Epithelial cell of proximal tubule (primary cell): ENCODE measurements around the gene TFDP2. TPM values are rescaled to one million over a fixed set of nuclear protein-coding genes. Genes with fewer than 3 reads are reported as not detected.

Experiments used
- DNase-seq: peaks from one replicate; pipeline ENCODE4 v3.0.0-alpha.2; 2011; ENCODE audit warnings: low read depth
- H3K4me3 ChIP-seq: 2 replicates; pipeline ENCODE4 v1.5.1; 2011; ENCODE audit warnings: low read depth, mild to moderate bottlenecking, low read length
- CTCF ChIP-seq: conservative IDR thresholded peaks from 2 replicates; pipeline ENCODE4 v1.5.1; 2012; ENCODE audit warnings: low read depth, mild to moderate bottlenecking, low read length
- total RNA-seq: library from RNA; depleted of rRNA; stranded (reverse); fragments of >200 nt; gene quantifications from 2 replicates; pipeline ENCODE4 v1.2.3, GENCODE V29; 2015

TFDP2 gene
- total RNA-seq, 1 donor from 2014 or later, result 40.2 TPM

DNA sequence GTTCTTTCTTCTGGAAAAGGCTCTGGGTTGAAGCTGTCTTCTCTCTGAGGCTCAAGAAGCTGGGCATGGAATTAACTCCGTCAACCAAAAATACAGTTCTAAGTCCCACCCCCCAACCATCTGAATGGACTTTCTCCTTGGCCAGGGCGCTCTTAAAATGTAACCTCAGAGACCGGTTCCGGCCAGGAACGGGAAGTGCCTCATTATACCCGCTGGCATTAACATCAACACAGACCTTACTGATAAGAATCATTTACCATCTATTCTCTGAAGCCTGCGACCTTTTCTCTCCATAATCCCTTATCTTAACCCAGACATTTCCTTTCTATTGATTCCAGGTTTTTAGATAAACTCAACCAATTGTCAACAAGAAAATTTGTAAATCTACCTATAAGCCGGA is 208.3 kb downstream of the TFDP2 start:
- H3K4me3 ChIP-seq, result no peak overlapping the region
- TF ChIP-seq CTCF, result no peak
- no peak for DNase-seq

DNA sequence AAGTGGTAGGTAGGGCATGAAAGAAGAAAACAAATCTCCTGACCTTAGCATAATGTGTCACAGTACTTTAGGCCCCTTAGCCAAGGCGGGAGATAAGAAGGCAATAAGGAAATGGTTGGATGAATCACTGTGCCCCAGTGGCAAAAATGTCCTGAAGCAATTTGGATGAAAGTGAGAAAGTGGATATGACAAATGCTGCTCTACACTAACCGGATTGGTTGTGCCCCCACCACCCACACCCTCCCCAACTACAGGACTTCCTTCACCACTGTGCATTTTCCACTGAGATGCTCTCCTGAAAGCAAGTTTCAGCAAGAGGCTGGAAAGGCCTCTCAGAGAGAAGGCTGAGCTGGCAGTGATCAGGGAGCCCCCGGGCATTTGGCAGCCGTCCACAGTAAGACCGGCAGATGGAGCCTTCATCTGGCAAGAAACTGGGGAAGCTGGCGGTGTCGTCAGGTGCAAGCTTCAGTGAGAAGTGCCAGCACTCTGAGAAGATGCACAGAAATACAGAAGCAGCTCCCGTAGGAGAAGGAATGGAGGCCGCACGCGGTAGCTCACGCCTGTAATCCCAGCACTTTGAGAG is 209.1 kb downstream of the TFDP2 start:
- TF ChIP-seq CTCF, result peak; percentile 33
- peak; percentile 10 for DNase-seq
- H3K4me3 ChIP-seq, result no peak overlapping the region

DNA sequence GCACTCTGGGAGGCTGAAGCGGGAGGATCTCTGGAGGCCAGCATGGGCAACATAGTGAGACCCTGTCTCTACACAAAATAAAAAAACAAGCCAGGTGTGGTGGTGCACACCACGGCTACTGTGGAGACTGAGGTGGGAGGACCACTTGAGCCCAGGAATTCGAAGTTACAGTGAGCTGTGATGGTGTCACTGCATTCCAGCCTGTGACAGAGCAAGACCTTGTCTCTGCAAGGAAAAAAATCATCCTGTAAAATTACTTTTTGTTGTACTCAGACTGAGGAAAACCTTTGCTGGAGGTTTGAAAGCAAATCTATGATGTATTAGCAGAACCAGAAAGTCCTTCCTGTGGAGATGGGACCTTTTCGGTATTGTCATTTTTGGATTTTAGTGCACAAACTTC is 209.6 kb downstream of the TFDP2 start:
- no peak for TF ChIP-seq CTCF
- H3K4me3 ChIP-seq, result no peak overlapping the region
- no peak for DNase-seq

DNA sequence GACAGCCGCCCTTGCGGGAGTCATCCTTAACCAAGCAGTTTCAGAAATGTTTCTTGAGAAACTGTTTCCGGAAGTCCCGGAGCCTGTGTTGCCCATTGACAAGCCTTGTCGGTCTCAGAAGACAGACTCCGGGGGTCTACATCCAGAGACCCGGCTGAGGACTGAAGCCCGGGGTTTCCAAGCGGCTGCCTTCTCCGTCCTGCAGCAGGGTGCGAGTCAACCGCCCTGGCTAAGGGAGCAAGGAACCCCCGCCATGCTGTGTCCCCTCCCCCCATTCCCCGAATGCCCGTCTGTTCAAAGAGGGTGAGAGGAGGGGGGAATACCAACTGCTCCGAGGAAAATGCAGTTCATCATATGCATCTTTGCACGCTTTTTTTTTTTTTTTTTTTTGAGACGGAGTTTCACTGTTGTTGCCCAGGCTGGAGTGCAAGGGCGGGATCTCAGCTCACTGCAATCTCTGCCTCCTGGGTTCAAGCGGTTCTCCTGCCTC is 211.3 kb downstream of the TFDP2 start:
- no peak for TF ChIP-seq CTCF
- no peak for DNase-seq
- no peak overlapping the region for H3K4me3 ChIP-seq

GRCh38 chr3:141934354-141934753 is 215.0 kb downstream of the TFDP2 start:
- H3K4me3 ChIP-seq, result no peak overlapping the region
- no peak for TF ChIP-seq CTCF
- DNase-seq, result no peak

- no peak overlapping the region for H3K4me3 ChIP-seq
- DNase-seq, result no peak
- no peak for TF ChIP-seq CTCF
Observed at GRCh38 chr3:141933421-141934300, 215.7 kb downstream of the TFDP2 start.
